Measurements from ENCODE around the gene SYP.
A peak's percentile ranks its signal among the peaks of the same experiment; 100 is the strongest.

Gene SYP

DNA sequence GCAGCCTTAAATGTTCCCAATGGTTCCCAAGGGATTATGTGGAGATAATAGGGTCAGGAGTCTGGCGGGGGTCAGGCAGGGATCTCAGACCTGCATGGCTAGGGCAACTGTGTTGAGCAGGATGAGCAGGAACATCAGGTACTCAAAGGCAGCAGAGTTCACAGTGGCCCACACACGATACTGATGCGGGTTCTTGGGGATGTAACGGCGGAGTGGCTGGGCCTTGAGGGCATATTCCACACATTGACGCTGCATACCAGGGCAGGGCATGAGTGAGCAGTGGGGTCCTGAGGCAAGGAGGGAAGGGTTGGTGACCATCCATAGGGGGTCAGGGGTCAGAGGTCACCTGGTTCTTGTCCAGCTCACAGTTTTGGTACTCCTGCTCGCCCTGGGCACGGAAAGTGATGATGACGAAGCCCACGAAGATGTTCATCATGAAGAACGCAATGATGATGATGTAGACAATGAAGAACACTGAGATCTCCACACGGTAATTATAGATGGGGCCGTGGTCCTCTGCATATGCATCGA, 15.1 kb upstream of the SYP start:
- no peak for DNase-seq

DNA sequence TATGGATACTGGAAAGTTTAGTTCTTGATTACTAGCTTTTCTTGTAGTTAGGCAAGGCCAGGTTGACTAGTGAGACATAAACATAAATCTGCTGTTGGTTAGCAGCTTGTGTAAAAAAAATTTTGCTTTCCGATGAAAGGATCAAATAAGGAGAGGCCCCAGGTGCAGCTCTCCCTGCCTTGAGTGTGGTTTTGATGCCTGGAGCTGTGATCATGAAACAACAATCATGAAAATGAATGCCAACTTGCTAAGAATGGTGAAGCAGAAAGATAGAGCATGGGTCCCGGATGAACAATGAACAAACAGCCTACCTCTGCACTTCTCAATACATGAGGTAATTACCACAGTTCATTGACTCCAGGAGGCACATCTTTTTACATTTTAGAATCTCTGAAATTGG, 14.4 kb upstream of the SYP start:
- no peak for DNase-seq

DNA sequence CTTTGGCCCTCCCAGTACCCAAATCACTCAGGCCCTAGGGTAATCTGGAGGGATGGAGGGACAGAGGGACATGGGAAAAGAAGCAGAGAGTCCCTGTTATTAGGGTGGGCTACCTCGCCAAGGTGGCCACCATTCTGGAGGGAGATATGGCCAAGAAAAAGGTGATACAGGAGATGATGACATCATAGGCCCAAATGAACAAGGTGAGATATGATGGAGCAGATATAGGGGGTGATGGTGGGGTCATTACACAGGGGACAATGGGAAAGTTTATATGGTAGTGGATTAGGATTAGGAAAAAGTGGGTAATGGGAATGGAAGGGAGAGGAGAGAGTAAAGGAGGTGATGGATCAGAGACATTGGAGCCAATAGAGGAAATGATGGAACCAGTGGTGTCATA, 12.9 kb upstream of the SYP start:
- no peak for DNase-seq

DNA sequence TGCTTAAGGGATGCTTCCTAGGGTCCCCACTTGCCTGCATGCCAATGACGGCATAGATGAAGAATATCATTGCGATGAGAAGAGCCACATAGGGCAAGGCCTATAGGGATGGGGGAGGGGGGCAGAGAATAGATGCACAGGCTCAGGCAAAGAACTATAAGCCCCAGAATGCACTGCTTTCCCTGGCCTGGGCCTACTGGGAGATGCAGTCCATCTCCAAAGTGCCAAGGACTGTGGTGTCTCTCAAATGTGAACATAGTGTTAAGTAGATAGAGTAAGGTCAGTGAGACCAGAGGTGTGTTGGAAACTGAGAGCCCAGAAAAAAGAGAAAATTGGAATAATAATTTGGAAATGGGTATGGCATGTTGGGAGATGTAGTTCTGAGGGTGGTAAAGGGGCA, 12.2 kb upstream of the SYP start:
- DNase-seq: no peak

DNA sequence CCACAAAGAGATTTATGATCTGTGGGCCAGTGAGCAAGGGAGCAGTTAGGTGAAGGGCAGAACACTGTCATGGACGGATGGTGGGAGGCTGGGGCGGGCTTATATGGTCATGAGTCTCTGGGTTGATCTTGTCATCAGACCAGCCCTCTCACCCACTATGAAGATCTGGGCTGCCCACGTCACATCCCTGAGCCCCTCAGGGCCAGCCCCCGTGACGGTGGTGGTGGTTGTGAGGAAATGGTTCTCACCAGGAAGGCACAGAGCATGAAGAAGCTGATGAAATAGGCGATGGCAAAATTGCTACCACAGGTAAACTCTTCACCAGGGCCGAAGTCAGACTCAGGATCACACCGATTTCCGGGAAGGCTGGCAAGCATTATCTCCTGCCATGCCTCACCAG, 11.1 kb upstream of the SYP start:
- DNase-seq: no peak

DNA sequence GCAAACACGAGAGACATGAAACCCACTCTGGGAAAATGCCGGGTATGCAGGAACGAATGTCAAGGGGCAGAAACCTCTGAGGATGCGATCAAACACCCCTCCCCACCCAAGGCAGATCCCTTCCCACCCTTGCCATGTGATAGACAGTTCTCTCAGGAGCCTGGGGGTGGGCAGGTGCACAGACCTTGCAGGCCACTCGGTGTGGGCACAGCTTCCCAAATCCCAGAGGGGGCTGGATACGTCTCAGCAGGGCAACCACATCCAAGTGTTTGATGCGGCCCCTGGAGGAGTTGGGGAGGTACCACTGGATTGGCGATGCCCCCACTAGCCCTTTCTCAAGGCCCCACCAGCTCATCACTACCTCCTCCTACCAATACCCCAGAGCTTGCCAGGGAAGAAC, 10.4 kb upstream of the SYP start:
- DNase-seq: no peak

DNA sequence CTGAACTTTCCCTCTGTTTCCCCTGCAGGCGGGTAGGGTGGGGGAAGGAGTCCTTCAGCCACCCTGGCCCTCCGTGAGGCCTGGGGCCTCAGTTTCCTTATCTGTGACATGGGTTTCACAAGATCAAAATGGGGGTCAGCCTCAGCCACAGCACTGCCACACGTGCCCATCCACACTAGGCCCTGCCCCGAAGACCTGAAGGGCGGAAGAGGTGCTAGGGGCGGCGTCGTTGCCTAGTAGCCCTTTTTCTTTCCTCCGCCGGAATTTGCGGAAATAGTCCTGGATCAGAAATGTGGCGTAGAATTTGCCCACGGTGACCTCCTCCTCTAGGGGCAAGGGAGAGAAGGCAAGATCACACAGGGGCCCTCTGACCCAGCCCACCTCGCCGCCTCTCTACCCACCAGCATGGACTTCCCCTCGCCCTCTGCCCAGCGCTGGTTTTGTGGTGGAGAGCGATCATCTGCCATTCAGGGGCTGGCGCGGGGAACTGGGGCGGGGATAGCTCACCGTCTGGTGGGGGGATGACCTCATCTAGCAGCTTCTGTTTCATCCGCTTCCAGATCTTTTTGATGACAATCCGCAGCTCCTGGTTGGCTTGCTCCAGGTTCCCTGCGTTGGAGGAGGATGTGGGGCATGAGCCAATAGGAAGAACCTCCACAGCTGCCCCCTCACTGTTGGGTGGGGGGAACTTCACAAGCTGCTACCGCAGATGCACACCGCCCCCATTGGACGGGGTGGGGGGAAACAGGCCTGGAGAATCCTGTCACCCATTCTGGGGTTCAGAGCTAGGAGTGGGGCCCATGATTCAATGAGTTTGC, 9.7 kb upstream of the SYP start:
- peak in 1 of 2 donors; percentile 0 for DNase-seq

DNA sequence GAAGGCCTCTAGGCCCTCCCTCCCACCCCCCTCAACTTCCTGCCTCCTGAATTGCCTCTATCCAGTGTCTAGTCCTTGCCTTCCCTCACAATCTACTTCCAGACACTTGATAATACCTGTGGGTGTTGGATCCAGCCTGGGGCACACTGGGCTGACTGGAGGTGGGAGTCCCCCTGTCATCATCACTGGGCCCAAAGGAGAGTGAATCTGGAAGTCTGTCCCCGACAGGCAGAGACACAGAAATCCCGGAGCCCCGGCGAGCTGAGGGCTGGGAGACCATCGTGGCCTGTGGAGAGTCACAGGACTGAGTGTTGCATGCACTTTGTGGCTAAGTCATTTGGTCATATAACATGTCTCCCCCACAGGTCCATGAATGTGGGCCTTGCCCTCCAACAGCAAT, 8.4 kb upstream of the SYP start:
- no peak for DNase-seq

DNA sequence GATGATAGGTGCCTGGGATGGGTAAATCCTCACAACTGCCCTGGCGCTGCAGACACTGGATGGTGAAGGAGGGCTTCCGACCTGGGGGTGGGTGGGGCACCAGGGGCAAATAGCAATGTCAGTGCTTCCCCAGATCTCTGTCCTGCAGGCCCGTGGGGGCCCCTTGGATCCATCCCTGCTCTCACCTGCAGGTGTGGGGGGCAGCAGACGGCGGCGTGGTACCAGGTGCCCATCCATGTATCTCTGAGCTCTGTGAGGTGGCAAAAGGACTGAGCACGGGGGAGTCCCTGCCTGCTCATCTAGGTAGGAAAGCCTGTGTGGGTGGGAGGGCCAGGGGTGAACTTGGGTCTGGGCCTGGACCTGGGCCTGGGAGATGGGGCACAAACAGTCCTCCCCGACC, 6.5 kb upstream of the SYP start:
- DNase-seq: no peak

DNA sequence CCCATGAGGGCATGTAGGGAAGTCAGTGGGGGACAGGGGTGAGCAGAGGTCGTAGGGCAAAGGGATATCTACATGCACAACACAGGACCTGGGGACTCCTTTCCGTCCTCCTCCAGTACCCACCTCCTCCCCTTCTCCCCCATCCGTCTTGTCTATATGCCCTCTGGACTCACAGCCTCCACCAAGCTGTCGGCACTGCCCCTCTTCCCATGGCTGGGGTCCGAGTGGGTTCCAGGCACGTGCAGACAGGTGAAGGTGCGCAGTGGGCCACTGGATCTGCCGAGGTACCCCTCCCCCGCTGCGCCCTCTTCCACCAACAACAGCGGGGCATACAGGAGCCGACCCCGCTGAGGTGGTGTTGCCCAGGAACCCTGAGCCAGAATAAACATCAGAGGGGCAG, 5.5 kb upstream of the SYP start:
- no peak for DNase-seq

DNA sequence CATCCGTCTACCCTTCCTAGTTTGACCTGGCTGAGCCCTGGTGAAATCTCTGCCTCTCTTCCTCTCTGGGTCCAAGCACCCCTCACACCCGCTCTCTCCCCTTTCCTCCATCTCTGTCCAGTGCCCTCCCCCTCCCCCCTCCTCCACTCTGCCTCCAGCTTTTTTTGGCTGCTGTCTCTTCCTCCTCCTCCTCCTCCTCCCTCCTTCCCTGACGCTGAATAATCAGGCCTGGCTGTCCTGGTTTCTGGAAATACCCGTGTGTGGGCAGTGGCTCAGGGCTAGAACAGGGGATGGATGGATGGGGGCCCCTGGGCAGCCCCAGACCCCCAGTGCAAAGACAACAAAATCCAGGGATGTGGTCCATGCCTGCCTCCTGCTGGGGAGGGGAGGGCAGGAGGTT, 4.7 kb upstream of the SYP start:
- no peak for DNase-seq

DNA sequence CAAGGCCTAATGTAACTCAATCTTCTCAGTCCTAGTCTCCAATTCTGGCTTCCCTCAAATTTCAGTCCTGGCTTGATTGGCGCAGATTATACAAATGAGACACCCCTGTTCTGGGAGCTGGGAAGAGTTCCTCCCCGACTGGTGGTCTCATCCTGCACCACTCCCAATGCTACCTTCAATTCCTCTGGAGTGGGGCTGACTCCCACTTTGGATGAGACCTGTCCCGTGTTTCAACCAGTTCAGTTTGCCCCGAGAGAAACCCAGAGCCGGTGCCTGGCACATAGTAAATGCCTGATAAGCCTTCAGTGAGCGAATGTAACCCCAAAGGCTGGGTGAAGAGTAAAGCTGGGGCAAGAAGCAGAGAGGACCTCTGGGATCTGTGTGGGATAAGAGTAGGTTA, 4.0 kb upstream of the SYP start:
- no peak for DNase-seq

DNA sequence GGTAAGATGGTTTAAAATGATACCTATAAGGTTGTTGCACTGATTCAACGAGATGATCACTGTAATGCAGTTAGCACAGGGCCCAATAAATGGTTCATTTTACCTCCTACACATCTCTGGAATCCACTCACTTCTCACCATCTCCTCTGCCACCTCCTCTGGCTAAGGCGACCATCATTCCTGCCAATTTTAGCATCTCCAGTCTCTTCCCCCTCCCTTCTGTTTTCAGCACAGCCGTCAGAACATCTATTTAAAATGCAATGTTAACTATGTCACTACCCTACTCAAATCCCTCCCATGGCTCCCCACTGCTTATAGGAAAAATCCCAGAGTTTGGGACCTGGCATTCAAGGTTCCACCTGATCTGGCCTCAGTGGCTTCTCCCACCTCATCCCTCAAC, 3.5 kb upstream of the SYP start:
- DNase-seq: no peak

DNA sequence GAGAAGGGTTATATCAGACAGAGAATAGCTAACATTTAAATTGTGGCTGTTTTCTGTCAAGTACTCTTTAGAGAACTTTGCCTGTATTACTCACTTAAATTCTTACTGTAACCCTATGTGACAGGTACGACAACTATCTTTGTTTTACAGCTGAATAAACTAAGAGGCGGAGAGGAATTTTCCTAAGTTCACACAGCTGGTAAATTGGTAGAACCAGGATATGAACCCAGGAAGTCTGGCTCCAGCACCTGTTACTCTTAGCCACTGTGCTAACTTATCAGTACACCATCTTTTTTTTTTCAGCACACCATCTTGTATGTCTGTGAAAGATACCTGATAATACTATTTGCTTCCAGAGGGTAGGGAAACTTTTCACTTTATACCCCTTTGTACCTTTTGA, 2.0 kb upstream of the SYP start:
- no peak for DNase-seq

DNA sequence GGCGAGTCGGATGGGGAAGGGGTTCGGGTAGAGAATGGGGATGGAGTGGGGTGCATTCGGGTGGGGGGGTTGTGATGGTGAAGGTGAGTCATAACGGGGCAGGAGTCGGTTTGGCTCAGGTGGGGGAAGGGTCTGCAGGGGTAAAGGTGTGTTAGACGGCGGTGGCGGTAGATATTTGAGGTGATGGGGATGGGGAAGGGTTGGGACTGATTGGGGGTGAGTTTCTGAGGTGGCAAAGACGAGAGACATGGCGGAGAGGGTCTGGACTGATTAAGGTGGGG, 738 bp downstream of the SYP start:
- no peak for DNase-seq

DNA sequence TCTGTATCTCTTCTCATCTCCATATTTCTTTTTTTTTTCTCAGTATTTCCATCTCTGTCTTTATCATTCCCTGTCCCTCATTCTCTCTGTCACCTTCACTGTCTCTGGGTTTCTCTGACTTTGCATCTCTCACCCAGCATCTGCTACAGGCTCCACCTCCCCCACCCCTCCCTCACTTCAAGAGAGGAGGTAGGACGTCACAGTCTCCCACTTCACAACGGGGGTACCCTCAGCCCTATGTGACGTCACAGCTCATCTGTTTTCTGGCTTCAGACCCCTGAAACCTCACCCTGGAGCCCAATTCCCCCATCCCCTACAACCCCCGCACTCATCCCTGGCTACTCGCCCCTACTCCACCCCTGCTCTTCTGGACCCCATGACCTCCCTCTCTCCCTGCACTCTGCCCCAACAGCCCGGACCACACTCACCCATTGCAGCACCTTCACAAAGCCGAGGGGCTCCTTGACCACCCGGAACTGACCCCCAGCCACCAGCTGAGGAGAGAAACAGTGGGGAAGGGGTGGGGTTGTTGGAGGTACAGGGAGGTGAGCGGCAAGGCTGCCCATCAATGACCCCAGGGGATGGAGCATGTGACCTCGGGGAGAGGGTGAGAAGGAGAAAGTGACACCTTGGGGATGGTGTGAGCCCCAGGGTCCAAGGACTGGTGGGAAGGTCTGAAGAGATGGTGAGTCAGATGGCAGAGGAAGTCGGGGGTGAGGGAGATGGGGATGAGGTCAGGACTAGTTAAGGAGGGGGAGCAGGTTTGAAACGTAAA, 1.3 kb downstream of the SYP start:
- DNase-seq: no peak

DNA sequence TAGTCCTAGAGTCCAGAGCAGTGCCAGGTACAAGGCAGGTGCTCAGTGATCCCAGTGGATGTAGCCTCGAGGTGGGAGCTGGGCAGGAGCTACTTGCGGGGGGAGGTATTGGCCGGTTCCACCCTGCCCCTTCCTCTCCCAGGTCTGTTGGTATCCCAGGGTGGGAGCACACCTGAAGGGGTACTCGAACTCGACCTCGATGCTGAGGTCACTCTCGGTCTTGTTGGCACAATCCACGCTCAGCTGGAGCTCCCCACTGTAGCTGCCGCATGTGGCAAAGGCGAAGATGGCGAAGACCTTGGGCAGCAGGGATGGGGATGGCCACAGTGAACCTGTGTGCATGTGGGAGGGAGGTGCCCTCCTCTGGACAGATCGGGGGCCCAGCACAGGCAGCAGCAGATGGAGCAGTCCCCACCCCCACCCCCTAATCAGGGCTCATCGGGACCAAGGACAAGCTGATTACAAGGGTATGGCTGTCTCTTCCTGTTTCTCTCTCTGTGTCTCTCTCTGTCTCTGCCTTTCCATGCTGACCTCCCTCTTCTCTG, 2.4 kb downstream of the SYP start:
- DNase-seq: no peak

DNA sequence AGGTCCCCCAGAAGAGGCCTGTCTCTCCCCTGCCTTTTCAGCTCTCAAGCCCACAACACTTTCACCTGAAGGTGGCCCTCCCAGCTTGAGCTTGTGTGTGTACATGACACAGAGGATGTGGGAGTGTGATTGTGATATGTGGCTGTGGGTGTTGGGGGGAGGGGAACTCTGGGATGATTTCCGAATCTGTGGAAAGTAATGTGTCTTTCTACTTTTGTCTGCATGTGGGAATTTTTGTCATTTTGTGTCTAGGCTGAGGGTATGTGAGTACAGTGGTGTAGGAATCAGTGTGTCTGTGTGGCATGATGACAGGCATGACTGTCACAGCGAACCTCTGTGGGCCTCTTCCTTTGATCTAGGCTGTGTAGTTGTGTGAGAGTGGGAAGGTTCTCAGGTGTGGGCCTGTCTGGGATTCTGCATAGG, 6.4 kb downstream of the SYP start:
- DNase-seq: no peak

DNA sequence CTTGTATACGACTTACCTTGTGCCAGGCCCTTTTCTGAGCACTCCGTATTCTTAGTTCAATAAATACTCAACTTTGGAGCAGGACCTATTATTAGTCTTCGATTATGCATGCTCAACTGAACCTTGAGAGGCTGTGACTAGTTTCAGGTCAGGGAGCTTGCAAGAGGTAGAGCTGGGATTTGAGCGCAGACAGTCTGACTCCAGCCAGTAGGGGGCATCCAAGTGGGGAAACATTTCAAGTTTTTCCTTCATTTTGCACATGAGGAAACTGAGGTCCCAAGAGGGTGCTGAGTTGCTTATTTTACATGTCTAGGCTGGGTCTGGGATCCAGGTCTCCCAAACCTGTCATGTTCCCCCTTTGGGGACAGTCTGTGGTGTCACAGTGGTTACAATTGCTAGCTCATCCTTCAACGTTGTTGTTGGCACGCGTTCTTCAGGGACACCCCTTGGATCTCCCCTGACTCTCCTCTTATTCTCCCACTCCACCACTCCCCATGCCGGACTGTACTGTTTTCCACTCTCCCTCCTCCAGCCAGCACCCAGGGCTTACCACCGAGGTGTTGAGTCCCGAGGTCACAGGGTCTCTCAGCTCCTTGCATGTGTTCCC, 7.2 kb downstream of the SYP start:
- no peak for DNase-seq

DNA sequence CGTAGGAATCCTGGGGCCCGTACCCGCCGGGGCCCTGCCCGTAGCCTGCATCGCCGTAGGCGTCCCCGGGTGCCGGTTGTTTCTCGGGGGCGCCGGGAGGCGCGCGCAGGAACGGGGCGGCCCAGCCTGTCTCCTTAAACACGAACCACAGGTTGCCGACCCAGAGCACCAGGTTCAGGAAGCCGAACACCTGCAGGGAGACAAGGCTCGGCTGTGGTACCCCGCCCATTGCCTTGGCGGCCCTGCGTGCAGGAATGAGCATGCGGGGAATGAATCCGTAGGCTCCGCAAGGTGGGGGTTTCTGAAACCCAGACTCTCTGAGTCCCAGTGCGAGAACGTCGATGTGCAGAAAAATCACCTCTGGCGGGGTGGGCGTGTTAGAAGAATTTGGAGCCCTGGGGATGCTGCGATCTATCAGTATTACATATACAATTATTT, 8.4 kb downstream of the SYP start:
- DNase-seq: no peak

DNA sequence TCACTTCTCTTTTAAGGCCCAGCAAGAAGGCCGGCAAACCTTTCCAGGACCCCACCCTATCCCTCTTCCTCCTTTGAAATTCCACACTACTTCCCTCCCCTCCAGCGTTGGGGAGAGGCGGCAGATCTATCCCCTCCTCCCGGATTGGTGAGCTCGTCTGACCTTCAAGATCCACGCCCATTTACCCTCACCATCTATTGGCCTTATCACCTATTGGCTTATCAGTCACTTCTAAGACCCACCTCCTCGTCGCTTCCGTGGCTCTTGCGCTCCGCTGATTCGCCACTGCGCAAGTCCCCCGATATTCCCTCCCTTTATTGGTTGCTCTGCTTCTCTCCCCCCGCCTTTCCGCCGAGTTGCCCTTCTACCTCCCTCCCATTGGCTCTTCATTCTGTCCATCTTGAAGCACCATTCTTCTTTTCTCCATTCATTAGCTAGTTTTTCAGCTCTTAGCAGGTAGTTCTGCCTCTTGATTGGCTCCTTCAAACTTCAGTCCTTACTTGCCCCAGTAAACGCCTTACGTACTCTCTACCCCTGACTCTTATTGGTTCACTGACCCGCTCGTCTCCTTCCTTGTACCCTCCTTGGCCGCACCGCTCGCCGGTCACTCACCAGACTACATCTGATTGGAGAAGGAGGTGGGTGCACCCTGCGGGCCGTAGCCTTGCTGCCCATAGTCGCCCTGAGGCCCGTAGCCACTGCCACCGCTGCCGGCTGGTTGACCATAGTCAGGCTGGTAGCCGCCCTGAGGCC, 9.0 kb downstream of the SYP start:
- peak; percentile 31 to 98 for DNase-seq

DNA sequence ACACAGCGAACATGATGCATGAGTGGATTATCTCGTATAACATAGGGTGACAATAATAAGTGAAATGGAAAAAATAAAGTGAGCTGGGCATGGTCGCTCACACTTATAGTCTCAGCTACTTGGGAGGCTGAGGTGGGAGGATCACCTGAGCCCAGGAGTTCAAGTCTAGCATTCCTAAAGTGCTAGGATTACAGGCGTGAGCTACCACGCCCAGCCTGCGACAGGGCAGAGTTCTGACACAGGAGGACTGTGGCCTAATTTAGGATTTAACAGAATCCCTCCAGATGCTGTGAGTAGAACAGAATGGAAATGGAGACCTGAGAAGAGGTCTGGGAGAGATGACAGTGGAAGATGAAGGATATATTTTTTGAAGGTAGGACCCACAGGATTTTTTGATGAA, 10.4 kb downstream of the SYP start:
- no peak for DNase-seq

DNA sequence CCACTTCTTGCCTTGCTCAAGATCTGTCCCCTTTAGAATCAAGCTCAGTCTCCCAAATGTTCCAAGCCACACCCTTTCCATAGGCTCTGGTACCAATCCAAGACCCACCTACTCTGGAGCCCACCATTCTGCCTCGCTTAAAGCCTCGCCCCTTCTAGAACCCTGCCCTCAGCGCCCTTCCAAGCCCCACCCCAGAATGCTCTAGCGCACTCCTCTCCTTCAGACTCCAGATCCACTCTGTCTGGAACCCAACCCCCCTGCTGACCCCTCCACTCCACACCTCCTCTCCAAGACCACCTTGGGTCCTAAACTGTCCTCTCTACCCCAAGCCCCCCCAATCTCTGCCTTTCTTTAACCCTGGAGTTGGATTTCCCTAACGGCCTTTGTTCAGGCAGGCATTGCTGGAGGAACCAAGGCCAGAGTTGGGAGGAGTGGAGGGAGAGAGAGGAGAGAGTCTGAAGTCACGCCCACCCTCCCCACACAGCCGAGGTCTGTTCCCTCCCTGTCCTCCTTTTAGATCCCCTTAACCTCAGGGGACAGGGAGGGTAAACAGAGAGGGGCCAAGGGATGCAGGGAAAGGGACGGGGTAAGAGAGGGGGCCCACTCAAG, 11.4 kb downstream of the SYP start:
- DNase-seq: no peak
